CD4-positive, alpha-beta T cell treated with Interleukin-12 subunit alpha and Interleukin-12 subunit beta, for 1 hour (primary cell): ENCODE measurements around the gene DAP3.
"Not testable (repeated sequence)": the region's sequence is repeated elsewhere in the genome, so short reads cannot be mapped to it uniquely, and the experiment has no call there.

Experiments
- DNase-seq: peaks from one replicate; pipeline ENCODE4 v3.0.0-alpha.2; 2020

DAP3 gene

DNA sequence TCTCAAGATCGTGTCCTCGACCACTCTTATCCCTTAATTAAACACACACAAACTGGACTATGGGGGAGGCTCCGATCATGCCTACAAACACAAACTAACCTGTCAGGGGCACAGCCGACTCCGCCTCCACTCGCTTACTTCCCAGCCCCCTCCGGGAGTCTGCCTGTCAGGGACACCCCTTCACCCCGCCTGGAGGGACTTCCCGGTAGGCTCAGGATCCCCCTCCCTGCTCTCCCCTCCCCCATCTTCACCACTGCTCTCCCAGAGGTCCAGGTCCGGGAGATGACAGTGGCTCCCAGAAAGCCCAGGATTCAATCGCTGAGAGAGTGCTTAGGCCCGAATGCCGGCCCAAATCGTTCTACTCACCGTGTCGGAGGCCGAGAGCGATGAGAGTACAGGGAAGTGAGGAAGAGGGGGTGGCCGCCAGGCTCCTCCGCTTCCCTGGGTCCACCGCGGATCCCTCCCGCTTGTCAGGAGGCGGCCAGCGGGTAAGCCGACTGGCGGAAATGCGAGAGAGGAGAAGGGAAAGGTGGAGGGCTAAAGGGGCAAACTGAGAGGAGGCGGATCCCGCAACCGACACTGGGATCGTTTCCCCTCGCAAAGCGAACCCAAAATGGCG is 1.1 kb upstream of the DAP3 start:
- DNase-seq = not testable (repeated sequence)

DNA sequence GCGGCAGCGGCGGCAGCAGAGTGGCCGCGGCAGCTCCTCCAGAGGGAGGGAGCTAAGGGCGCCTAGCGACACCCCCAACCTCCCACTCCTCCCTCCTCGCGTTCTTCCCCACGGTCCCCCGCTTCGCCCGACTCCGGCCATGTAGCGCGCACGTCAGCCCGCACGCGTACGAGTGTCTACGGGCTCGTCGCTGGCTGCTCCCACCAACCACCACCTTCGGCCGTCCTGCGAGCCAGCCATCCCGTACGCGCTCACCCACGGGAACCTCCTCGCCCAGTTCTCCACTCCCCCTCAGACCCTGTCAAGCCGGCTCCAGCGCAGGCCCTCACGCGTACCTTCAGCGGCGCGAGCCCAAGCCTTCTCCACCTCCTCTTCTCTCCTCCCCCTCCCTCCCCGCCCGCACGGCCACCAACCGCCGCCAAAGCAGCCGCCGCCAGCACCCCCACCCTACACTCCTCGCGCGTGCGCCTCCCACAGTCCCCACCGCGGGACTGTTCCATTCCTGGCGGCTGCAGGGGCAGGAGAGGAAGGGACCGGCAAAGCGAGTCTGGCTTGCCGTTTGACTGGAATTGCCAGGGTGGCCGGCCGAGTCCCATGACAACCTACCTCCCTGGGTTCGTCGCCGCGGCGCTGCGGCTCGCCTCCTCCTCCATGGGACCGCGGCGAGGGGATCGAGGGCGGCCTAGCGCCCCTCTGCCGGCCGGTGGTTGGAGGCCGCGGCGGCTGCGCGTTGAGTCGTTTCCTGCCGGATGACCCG is 389 bp upstream of the DAP3 start, which contains the start of gene YY1AP1:
Gene YY1AP1, minus strand, starts transcription at position 451 of the 757 bp plus-strand sequence. CDS start 8,338 bp downstream, outside the sequence.
- DNase-seq = peak; percentile 91

DNA sequence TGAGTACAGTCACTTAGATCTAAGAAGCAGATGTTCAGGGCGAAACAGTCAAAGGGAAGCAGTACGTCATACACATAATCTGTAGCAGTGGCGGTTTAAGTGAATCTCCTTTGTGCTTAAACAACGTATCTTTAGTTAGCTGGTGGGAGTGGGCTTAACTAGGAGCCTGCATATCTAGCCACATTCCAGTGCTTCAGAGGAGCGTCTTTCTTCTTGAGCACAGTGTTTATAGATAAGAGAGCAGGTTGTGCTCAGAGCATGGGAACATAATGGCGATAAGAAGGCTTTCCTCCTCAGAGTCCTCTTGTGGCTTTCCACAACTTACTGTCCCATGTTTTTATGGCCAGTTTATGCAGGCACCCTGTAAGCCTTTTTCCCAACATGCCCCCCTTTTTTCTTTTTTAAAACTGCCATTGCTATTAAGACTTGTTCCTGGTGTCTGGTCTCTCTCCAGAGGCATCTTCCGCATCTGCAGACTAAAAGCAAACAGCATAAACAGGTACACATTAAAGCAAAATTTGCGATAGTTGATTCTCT is 3.2 kb downstream of the DAP3 start:
- DNase-seq = no peak

DNA sequence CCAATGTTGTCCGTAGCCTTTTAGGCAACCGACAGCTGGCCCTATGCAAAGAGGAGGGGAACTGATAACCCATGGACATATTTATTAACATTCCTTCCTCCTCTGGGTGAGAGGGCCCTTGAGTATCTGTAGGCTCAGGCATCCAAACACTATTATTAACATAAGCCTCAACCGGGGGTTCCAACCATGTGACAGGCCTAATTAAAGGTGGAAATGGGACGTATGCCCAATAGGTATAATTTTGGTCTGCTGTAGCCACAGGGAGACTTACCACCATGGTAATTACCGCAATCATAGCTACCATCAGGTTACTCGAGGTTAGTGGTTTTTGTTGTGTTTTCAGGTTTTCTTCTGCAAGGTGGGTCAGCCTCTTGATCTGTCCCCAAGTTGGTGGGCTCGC is 5.3 kb downstream of the DAP3 start:
- no peak for DNase-seq

DNA sequence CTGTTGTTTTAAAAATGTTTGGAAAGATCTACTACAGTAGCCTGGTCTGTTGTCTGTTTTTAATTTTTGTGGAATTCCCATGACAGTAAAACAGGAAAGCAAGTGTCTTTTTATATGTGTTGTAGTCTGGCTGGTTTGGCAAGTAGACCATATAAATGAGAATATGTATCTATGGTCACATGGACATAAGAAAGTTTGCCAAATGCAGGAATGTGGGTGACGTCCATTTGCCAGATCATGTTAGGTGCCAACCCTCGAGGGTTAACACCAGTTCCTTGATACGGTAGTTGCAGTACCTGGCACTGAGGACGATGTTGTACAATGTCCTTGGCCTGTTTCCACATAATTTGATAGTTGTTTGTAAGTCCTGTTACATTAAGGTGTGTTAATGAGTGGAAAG is 6.2 kb downstream of the DAP3 start:
- DNase-seq = no peak

DNA sequence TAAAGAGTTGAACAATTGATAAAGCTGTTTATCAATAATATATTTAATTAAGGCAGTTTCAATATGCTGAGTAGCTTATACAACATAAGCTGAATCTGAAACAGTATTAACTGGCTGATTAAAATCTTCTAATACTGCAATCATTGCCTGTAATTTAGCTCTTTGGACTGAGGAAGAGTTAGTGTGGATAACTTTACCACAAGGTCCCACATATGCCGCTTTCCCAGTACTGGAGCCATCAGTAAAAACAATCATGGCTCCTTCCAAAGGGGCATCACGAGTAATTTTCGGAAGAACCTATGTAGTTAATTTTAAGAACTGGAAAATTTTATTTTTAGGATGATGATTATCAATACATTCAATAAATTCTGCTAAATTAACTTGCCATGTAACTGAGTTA is 6.7 kb downstream of the DAP3 start:
- no peak for DNase-seq

DNA sequence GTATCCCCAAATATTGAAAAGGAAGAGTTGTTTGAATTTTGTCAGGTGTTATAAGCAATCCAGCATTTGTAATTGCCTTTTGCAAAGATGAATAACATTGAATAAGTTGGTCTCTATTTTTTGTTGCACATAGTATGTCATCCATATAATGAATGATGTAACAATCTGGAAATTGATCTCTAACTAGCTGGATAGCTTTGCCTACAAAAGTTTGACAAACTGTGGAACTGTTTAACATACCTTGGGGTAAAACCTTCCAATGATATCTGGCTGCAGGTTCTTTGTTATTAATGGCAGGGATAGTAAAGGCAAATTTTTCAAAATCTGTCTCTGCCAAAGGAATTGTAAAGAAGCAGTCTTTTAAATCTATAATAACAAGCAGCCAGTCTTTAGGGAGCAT is 7.6 kb downstream of the DAP3 start:
- DNase-seq = no peak

DNA sequence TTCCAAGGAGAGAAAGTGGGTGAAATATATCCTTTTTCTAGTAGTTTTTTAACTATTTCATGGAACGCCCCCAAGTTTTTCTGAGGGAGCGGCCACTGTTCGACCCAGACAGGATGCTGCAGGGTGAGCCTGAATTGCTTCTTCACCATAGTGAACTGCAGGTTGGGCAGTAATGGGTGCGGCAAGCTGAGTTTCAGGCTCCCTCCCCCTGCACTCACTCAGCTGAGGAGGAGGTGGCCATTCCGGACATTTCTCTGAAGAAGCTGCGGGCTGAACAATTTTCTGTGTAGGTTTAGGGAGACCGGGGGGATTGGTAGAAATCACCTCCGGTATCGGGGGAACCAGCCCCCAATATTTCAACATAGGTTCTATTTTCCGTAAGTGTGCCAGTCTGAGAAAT is 8.2 kb downstream of the DAP3 start:
- no peak for DNase-seq

DNA sequence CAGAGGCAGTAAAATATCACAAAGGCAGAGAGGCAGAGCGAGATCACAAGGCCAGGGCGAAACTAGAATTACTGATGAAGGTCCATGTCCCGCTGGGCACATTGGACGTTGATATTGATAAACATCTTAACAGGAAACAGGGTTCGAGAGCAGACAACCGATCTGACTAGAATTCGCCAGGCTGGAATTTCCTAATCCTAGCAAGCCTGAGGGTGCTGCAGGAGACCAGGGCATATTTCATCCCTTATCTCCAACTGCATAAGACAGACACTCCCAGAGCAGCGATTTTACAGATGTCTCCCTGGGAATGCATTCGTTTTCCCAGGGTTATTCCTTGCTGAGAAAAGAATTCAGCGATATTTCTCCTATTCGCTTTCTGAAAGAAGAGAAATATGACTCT is 8.7 kb downstream of the DAP3 start:
- not testable (repeated sequence) for DNase-seq

DNA sequence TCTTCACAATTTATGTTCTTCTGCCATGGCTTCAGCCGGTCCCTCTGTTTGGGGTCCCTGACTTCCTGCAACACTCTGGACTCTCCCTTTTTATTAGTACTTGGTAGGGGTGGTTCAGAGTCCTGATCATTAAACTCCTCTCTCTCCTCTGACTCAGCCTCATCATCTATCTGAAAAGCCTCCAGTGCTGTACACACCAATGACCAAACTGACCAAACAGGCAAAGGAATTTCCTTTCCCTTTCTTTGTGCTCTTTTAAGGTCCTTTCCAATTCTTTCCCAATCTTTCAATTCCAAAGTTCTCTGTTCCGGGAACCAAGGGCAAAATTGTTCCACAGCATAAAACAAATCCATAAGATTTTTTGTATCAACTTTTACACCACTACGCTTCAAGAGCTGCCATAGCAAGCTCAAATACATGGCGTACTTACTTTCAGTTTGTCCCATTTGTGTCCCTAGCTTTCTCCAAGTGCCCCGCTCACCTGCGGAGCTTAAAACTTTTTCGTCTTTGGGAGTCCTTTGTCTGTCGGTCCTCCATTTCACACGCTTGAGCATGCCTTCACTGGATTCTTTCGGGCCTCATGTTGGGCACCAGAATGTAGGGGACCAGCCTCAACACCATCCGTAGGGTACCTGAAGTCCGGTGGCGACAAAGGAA is 9.6 kb downstream of the DAP3 start:
- no peak for DNase-seq

DNA sequence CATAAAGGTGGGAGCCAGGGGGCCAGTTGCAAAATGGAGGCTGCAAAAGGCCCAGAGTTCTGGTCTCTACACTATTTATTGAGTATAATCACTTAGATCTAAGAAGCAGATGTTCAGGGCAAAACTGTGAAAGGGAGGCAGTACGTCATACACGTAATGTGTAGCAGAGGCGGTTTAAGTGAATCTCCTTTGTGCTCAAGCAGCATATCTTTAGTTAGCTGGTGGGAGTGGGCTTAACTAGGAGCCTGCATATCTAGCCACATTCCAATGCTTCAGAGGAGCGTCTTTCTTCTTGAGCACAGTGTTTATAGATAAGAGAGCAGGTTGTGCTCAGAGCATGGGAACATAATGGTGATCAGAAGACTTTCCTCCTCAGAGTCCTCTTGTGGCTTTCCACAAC is 10.2 kb downstream of the DAP3 start:
- not testable (repeated sequence) for DNase-seq

DNA sequence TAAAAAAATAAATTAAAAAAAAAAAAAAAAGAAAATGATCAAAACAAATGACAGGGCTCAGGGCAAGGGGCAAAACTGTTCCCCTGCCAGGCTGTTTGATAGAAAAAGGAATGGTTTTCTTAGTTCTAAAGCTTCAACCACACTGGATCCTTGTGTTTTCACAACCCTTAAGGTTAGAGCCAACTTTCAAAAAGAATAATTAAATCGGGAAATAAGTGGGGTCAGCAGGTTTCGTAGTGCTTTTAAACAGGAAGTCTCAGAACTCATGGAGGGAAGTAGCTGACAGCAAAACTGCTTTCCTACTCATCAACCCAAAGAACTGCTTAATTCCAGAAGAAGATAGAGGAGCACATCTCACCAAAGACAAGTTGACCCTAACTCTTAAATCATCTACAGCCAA is 12.8 kb downstream of the DAP3 start:
- DNase-seq = not testable (repeated sequence)

DNA sequence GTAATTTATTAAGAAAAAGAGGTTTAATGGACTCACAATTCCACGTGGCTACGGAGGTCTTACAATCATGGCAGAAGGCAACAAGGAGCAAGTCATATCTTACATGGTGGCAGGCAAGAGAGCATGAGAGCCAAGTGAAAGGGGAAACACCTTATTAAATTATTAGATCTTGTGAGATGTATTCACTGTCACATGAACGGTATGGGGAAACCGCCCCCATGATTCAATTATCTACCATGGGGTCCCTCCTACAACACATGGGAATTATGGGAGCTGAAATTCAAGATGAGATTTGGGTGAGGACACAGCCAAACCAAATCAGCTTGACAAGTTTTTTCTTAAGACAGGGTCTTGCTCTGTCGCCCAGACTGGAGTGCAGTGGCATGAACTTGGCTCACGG is 14.3 kb downstream of the DAP3 start:
- DNase-seq = no peak

DNA sequence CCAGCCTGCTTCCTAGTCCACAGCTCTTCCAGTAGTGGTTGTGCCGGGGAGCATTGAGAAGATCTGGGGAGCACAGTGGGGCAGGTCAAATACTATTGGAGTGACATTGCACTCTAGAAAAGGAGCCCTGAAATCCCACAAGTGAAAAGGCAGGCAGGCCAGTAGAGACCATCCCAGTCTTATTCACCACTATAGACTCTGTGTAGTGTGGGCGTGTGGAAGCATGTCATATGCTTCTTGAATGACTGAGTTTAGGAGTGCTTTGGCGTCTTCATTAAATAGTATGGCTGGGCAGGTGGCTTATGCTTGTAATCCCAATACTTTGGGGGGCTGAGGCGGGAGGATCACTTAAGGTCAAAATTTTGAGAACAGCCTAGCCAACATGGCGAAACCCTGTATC is 15.5 kb downstream of the DAP3 start:
- DNase-seq = not testable (repeated sequence)

DNA sequence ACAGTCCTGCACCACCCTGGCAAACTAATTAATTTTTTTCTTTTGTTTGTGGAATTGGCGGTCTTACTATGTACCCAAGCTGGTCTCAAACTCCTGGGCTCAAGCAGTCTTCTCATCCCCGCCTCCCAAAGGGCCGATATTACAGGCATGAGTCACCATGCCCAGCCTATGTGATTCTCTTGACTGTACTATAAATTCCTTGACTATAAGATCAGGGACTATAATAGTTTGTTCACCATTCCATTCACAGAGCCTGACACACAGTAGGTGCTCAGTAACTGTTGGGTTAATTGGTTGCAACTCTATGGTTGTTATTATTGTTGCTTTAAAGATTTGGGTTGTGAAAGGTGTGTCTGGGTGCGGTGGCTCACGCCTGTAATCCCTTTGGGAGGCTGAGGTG is 17.2 kb downstream of the DAP3 start:
- DNase-seq = no peak

DNA sequence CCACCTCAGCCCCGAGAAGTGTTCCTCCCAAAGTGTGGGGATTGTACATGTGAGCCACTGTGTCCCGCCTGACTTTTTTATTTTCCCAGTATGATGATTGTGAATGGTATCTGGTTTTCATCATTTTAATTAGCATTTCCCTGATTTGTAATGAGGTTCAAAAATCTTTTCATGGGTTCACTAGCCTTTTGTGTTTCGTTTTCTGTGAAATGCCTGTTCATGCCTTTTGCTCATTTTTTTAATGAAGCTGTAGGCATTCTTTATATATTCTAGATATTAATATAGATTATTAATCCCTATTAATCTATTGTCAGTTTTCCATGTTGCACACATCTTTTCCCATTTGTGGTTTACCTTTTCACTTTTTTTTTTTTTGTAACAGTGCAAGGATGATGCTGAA is 20.5 kb downstream of the DAP3 start:
- no peak for DNase-seq

DNA sequence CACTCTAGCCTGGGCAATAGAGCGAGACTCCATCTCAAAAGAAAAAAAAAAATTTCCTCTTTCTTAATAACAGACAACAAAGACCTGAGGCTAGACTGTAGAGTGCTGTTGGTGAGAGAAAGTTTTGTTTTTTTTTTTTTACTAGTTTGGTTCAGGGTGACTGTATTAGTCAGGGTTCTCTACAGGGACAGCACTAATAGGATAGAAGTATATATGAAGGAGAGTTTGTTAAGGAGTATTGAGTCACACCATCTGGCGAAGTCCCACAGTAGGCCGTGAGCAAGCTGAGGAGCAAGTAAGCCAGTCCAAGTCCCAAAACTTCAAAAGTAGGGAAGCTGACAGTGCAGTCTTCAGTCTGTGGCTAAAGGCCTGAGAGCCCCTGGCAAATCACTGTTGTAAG is 22.6 kb downstream of the DAP3 start:
- DNase-seq = not testable (repeated sequence)

DNA sequence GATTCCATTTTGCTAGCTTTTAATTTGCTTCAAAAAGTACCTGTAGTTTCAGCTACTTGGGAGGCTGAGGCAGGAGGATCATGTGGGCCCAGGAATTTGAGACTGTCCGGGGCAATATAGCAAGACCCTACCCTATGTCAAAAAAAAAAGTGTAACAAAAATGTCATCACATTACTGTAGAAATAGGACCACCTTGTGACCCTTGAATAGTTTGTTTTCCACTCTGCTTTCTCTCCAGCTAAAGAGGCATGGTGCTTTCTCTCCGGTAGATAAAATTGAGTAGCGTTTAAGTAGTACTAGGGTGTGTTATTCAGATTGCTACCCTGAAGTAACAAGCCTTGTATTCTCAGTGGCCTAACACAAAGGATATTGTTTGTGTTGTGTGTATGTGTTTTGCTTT is 23.7 kb downstream of the DAP3 start:
- not testable (repeated sequence) for DNase-seq

DNA sequence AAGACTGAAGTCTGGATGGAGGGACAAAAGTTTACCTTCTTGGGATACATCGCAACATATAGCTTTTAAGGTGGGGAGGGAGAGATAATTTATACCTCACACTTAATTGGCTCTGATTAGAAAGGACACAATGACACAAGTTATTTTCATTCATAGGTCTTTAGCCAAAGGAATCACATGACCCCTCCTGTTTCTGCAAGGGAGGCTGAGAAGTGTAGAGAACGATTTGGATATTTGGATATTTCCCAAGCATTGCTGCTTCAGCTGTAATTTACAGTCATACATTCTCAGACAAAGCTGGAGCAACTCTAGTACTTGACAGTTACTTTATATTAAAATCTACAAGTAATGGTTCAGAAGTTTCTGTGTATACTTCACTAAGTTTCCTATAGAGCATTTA is 24.2 kb downstream of the DAP3 start:
- no peak for DNase-seq

DNA sequence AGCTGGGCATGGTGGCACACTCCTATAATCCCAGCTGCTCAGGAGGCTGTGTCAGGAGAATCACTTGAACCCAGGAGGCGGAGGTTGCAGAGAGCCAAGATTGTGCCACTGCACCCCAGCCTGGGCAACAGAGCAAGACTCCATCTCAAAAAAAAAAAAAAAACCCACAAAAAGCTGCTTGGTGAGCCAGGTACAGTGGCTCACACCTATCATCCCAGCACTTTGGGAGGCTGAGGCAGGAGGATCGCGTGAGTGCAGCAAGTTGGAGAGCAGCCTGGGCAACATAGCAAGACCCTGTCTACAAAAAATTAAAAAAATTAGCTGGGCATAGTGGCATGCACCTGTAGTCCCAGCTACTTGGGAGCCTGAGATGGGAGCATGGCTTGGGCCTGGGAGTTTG is 26.2 kb downstream of the DAP3 start:
- not testable (repeated sequence) for DNase-seq

DNA sequence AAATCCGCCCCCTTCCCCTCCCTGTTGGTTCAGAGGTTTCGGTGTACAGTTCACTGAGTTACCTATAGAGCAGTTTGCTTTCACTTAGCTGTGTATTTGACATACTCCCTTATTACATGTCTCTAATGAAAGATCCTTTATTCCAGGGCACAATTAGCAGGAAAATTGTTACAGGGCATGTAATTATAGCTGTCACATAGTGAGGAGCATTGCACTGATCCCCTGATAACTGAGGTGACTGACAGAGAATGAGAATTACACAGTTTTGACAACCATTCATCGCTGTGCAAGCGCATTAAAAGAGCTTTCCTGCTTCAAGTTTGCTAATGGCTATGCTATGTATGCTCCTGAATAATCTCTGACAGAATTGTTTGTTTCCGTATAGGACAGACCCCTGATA is 26.9 kb downstream of the DAP3 start:
- no peak for DNase-seq

DNA sequence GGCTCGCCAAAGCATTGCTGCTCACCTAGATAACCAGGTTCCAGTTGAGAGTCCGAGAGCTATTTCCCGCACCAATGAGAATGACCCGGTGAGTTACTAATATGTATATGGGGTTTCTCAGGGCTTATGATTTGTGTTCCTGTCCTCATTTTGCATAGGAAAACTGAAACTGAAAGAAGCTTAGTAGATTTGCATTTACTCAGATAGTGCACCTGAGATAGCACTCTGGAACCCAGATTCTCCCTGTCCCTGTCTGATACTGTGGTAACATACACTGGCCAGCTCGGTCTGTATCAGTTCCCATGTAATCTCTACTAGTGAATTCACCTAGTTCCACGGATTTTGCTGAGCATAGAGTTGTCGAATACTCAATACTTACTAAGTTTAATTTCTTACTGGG is 28.1 kb downstream of the DAP3 start:
- no peak for DNase-seq

DNA sequence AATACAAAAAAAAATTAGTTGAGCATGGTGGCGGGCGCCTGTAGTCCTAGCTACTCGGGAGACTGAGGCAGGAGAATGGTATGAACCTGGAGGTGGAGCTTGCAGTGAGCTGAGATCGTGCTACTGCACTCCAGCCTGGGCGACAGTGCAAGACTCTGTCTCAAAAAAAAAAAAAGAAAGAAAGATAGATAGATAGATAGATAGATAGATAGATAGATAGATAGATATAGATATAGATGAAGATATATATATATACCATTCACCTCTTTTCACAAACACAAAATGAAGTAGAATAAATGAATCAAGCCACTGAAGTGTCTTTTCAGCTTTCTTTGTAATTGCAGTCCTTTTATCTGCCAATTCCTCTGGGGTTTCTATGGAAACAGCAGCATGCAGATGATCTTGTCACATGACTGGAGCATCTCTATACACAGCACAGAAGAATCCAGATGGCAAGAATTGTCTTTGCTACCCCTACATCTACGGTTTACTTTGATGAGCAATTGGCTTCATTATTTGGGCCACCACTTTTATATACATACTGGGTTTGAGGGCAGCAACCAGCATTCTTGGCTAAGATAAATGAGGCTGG is 29.7 kb downstream of the DAP3 start:
- not testable (repeated sequence) for DNase-seq

DNA sequence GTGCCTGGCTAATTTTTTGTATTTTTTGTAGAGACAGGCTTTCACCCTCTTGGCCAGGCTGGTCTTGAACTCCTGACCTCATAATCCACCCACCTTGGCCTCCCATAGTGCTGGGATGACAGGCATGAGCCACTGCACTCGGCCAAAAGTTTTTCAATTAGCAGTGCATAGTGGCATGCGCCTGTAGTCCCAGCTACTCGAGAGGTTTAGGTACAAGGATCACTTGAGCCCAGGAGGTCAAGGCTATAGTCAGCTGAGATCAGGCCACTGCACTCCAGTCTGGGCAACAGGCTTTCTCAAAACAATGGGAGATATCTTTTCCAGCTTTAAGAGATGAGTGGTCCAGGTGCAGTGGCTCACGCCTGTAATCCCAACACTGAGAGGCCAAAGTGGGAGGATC is 30.8 kb downstream of the DAP3 start:
- DNase-seq = no peak
